Calu3 (cell line): ENCODE results near the gene DCTN5. TPM values are rescaled to one million over a fixed set of nuclear protein-coding genes. Genes with fewer than 3 reads are reported as not detected.

Source experiments
- BruUV-seq: library from RNA; stranded (reverse); fragments of 400-500 nt; replicated peaks from 2 replicates; lab custom pipeline; 2021; lab: Mats Ljungman, UMichigan
- CTCF ChIA-PET: fragments of 300-600 bp; sonication (Branson Sonifier 250); formaldehyde crosslinking; loops from one replicate; lab custom pipeline; 2022; ENCODE audit warnings: antibody characterized with exemption; lab: Charles Lee
- DNase-seq: peaks from one replicate; pipeline ENCODE4 v3.0.0; 2022
- H3K27ac Mint-ChIP-seq: one replicate; pipeline ENCODE4 v1.8.0; 2022; ENCODE audit warnings: mixed read lengths; ENCODE audit not compliant: unreplicated experiment
- H3K27me3 Mint-ChIP-seq: one replicate; pipeline ENCODE4 v1.8.0; 2022; ENCODE audit warnings: mixed read lengths; ENCODE audit not compliant: unreplicated experiment
- H3K36me3 Mint-ChIP-seq: one replicate; pipeline ENCODE4 v1.8.0; 2022; ENCODE audit warnings: mild to moderate bottlenecking, moderate library complexity, mixed read lengths; ENCODE audit not compliant: insufficient read depth, unreplicated experiment
- H3K4me1 Mint-ChIP-seq: one replicate; pipeline ENCODE4 v1.8.0; 2022; ENCODE audit warnings: mild to moderate bottlenecking, low read depth, mixed read lengths; ENCODE audit not compliant: unreplicated experiment
- H3K4me3 Mint-ChIP-seq: one replicate; pipeline ENCODE4 v1.8.0; 2022; ENCODE audit warnings: mild to moderate bottlenecking, low read depth, moderate library complexity, mixed read lengths; ENCODE audit not compliant: unreplicated experiment
- H3K9me3 Mint-ChIP-seq: one replicate; pipeline ENCODE4 v1.8.0; 2022; ENCODE audit warnings: low read depth, mixed read lengths; ENCODE audit not compliant: unreplicated experiment
- CTCF ChIP-seq: fragments of 200-600 bp; IDR thresholded peaks from one replicate; pipeline ENCODE4 v1.8.0; 2022; ENCODE audit warnings: antibody characterized with exemption; ENCODE audit not compliant: unreplicated experiment
- intact Hi-C: fragments of 100-400 bp; cut with micrococcal nuclease; formaldehyde crosslinking; loops from one replicate; pipeline ENCODE4 v1.10.0; 2022; ENCODE audit not compliant: unreplicated experiment
- total RNA-seq: library from RNA; stranded (reverse); gene quantifications from 2 replicates; pipeline ENCODE4 v1.2.3, GENCODE V29; 2022

DCTN5 gene
- total RNA-seq, 1 experiment from 2014 or later: 155 TPM

DNA sequence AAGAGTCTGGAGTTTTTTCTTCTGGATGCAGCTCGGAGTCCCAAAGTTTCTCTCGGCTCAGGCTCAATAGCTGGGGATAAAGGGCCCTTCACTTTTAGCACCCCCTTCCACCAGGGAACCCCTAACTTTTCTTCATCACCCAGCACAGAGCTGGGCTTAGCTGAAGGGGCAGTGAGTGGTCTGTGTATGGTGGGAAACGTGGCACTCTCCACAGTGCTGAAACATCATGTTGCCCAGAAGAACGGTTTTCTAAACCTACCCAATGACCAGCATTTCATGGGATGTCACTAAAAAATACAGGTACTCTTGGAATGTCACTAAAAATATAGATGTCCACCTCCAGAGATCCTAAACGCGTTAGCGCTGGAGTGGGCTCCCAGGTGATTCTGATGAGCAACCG is 59.8 kb downstream of the DCTN5 start:
- Mint-ChIP-seq H3K4me3 (no peak overlapping the region), H3K27ac (no peak overlapping the region), H3K4me1 (peaks cover 21% of the 10 kb centered on the region), H3K36me3 (no peaks in the 10 kb centered on the region), H3K27me3 (no peaks in the 10 kb centered on the region), H3K9me3 (peaks cover 7% of the 10 kb centered on the region)
- CTCF ChIA-PET: interaction anchor here (0.7 kb wide), 1 partner anchor 12 kb away, joined by 4 read pairs; no protein-coding TSS in a partner anchor
- no peak for DNase-seq
- intact Hi-C loops: no loop called here
- no peak for TF ChIP-seq CTCF
- no TSS peak for BruUV-seq

DNA sequence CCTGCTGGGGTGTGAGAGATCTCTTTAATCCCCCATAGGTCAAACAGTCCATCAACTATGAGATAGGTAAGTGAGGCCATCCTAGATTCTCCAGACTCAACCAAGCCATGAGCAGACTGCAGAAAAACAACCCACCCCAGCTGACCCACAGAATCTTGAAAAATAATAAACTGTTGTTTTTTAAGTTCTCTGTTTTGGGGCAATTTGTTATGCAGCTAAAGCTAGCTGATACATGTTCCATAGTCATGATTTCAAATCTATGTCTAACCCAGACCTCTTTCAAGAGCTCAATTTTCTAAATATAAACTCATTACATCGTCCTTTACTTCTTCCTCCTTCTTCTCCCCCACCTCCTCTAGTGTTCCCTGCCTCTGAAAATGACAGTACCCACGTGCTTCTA is 61.7 kb downstream of the DCTN5 start:
- no peak overlapping the region for H3K4me3 Mint-ChIP-seq
- intact Hi-C loops: no loop called here
- no peaks in the 10 kb centered on the region for H3K36me3 Mint-ChIP-seq
- DNase-seq: no peak
- H3K27me3 Mint-ChIP-seq: no peaks in the 10 kb centered on the region
- no TSS peak for BruUV-seq
- no peak overlapping the region for H3K27ac Mint-ChIP-seq
- no peak for TF ChIP-seq CTCF
- peaks cover 7% of the 10 kb centered on the region for H3K9me3 Mint-ChIP-seq
- CTCF ChIA-PET: interaction anchor here (1.0 kb wide), 1 partner anchor 10 kb away, joined by 3 read pairs; no protein-coding TSS in a partner anchor
- peaks cover 21% of the 10 kb centered on the region for H3K4me1 Mint-ChIP-seq

DNA sequence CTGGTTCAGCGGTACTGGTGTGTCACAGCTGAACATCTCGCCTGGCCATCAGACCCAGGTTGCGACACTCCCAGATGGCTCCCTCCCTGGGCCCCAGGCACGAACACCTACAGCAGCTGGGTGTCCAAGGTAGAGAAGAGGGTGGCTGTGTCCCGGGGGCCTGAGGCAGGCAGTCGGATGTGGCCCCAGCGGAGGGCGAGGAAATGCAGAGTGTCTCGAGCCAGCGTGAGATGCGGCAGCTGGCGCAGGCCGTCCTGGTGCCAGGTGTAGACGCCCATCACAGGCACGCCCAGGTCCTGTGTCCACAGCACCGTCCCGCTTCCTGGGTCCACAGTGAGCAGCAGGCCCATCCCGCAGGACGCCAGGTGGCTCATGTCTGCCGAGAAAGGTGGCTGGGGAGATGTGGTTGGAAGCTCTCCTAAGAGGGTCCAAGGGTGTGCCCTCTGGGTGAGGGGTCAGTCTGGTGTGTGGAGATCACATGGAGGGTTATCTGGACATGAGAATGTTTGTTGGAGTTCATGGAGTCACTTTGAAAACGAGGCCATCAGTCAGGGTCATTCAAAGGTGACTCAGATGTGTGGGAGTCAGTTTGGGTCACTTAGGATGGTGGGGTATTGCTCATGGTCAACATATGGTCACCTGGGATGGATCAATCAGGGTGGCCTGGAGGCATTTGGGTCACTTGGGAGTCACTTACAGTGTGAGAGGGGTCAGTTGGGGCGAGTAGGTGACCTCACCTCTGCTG is 63.7 kb downstream of the DCTN5 start:
- Mint-ChIP-seq H3K27ac (no peak overlapping the region), H3K4me3 (no peak overlapping the region), H3K4me1 (peaks cover 9% of the 10 kb centered on the region), H3K36me3 (no peaks in the 10 kb centered on the region), H3K9me3 (peaks cover 7% of the 10 kb centered on the region), H3K27me3 (no peaks in the 10 kb centered on the region)
- CTCF ChIA-PET: no interaction called here
- TF ChIP-seq CTCF: no peak
- intact Hi-C loops: no loop called here
- no peak for DNase-seq
- no TSS peak for BruUV-seq

DNA sequence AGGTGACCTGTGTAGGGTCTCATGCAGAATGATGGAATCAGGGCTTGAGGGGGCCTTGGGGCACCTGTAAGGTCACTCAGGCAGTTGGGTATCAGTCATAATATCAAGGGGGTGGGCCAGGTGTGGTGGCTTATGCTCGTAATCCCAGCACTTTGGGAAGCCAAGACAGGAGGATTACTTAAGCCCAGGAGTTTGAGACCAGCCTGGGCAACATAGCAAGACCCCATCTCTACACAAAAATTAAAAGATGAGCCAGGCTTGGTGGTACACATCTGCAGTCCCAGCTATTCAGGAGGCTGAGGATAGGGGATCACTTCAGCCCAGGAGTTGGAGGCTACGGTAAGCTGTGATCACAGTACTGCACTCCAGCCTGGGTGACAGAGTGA is 64.2 kb downstream of the DCTN5 start:
- no peak overlapping the region for H3K27ac Mint-ChIP-seq
- DNase-seq: no peak
- TF ChIP-seq CTCF: no peak
- peaks cover 9% of the 10 kb centered on the region for H3K4me1 Mint-ChIP-seq
- H3K4me3 Mint-ChIP-seq: no peak overlapping the region
- CTCF ChIA-PET: no interaction called here
- no TSS peak for BruUV-seq
- H3K27me3 Mint-ChIP-seq: no peaks in the 10 kb centered on the region
- peaks cover 5% of the 10 kb centered on the region for H3K36me3 Mint-ChIP-seq
- intact Hi-C loops: no loop called here
- peaks cover 7% of the 10 kb centered on the region for H3K9me3 Mint-ChIP-seq
